Suppressor macrophage treated with lipopolysaccharide for 1 hour (primary cell): ENCODE results near the gene SGMS1.

ENCODE experiments used
- DNase-seq, 3 donors: peaks; one replicate each; pipeline ENCODE4 v3.0.0-alpha.2; 2020 to 2022

Gene SGMS1

DNA sequence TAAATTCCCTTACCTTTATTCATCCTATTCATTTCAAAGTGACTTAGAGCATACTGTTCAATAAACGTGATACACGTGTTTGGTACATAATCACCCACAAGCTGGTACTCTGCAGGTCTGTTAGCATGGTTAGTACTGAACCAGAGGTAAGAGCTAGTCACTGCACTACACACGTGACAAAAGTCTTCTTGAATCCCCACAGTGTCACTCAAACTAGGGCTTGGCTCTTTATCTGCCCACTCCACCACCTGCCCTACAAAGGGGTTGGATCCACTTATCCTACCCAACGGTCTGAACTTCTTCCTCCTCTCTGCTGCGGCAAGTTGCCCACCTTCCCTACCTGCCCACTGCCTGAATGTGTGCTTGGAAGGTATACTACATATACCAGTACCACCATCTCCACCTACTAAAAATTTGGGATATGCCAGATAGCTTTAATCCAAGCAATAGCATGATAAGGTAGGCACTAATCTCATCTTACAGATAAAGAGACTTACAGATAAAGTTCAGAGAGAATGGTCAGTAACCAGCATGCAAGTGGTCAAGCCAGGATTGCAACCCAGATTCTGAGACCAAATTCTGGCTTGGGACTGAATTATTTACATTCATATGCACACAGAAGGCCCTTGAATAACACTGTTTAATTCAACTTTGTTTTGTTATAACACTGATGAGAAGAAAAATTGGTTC lies 92.2 kb downstream of the SGMS1 start:
- no peak for DNase-seq

DNA sequence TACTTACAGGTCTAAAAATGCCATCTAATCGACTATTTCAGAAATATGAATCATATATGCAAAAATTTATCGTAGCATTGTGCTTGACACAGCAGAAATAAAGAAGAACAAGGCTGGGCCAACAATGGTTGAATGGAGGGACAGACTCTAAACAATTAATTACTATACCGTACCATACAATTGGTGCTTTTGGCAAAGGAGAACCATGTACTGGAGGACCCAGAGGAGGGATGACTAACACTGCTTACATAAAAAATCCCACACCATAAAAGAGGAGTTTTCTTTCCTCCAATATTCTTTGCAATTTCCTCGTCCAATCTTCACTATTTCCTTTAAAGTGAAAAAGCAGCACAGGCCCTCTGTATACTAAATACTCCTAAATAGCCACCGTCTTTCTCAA lies 94.1 kb downstream of the SGMS1 start:
- DNase-seq = peak in 2 of 3 donors; percentile 20 to 34

DNA sequence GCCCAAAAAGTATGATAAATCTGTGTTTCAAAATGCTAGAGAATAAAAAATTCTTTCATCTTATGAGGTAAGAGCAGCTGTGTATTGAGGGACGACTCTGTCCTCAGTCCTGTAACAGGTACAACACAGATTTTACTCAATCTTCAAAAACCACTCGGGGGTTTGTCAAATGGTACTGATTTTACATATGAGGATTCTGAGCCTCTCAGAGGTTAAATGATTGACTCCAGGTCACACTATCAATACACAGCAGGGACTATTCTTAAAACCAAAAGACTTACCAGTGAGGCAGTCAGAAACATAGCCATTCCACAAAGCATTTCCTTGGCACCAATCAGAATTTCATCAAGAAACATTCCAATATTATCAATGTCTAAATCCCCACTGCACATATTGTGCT lies 95.5 kb downstream of the SGMS1 start:
- no peak for DNase-seq

DNA sequence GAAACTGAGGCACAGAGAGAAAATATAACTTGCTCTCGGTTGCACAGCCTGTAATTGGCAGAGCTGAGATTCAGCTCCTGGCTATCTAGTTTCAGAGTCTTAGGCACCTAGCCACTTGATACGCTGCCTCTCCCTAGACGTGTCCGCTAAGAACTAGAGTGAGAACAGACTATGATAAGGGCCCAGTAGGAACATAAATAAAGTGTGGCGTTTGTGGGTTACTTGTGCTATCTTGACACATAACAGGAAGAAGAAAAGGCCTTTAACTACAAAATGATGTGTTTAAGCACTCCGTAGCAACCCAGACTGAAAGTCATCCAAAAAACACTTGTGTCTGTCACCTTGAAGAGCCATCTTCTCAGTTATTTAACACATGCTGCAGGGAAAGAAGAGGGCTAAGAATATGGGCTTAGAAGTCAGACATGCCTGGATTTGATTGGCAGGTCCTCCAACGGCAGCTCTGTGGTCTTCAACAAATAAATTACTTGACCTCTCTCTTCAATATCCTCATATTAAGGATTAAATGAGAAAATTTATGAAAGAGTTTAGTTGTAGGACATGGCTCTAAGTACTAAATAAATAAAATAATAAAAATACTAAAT lies 96.2 kb downstream of the SGMS1 start:
- DNase-seq = no peak

DNA sequence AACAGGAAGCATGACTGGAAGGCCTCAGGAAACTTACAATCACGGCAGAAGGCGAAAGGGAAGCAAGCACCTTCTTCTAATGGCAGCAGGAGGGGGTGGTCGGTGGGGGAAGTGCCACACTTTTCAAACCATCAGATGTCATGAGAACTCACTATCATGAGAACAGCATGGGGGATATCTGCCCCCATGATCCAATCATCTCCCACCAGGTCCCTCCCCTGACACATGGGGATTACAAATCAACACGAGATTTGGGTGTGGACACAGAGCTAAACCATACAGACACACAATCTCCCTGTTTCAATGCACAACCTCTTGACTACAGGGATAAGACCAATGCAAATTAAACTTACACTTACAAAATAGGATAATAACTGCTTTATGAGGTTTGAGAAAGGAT lies 97.6 kb downstream of the SGMS1 start:
- DNase-seq = no peak

DNA sequence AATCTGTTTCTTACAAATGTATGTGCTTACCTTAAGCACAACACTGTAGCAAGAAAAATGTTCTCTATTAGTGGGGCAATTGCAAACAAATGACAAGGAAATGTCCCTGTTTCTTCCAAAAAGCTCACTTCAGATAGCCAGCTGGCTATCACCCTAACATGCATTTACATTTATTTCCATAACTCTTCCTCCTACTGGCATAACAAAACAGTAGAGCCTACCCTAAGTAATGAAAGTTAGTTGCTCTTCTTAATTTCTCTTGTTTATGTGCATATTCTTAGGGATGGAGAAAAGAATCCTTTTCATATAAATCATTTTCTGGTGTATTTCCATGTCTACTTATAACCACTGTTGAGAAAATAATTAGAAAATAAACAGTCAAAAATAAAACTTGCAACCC lies 100.4 kb downstream of the SGMS1 start:
- no peak for DNase-seq

GRCh38 chr10:50522908-50523307 lies 100.8 kb downstream of the SGMS1 start:
- no peak for DNase-seq

DNA sequence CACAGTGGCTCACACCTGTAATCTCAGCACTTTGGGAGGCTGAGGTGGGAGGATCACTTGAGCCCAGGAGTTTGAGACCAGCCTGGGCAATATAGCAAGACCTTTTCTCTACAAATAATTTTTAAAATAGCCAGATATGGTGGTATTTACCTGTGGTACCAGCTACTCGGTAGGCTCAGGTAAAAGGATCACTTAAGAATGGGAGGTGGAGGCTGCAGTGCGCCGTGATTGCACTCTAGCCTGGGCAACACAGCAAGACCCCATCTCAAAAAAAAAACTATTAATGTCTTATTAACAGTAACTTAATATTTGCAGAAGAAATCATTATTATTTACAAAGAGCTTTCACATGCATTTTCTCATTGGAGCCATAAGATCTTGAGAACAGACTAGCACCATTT lies 103.6 kb downstream of the SGMS1 start:
- DNase-seq = no peak

- DNase-seq = no peak
Observed at GRCh38 chr10:50517626-50518025, 106.1 kb downstream of the SGMS1 start.

GRCh38 chr10:50516171-50516570 lies 107.6 kb downstream of the SGMS1 start:
- DNase-seq = no peak

DNA sequence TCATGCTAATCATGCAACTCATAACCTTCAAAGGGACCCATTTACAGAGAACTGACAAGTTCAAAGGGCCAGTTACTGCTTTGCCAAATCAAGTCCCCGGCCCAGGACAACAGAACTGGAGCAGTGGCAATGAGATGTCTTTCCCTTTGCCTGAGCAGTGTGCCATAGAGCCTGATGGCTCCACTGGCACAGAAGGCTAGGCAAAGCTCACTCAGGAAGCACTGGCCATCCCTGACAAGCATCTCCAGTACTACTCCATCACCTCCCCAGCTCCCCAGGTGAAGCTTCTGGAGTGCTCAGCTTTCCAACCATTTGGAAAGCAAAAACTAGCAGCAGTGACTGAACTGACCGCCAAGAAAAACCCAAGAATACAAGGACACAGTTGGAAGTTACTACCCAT lies 108.3 kb downstream of the SGMS1 start:
- no peak for DNase-seq

DNA sequence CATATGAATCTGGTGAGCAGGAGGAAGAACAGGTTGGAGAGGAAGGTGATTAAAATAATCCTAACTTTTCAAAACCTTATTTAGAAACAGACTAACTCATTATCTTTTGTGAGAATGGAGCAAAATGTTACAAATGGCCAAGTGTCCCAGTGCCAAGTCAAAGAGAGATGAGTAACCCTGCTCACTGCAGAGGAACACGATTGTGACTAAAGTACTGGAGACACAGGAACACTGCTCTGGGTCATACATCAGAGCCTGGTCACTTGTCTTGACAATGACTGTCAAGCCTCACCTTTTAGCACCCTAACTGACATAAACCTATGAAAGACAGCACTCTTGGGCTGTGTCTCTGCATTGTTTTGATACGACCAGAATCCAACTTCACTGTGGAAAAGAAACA lies 108.8 kb downstream of the SGMS1 start:
- DNase-seq = no peak

- DNase-seq = no peak
Observed at GRCh38 chr10:50513956-50514355, 109.8 kb downstream of the SGMS1 start.

DNA sequence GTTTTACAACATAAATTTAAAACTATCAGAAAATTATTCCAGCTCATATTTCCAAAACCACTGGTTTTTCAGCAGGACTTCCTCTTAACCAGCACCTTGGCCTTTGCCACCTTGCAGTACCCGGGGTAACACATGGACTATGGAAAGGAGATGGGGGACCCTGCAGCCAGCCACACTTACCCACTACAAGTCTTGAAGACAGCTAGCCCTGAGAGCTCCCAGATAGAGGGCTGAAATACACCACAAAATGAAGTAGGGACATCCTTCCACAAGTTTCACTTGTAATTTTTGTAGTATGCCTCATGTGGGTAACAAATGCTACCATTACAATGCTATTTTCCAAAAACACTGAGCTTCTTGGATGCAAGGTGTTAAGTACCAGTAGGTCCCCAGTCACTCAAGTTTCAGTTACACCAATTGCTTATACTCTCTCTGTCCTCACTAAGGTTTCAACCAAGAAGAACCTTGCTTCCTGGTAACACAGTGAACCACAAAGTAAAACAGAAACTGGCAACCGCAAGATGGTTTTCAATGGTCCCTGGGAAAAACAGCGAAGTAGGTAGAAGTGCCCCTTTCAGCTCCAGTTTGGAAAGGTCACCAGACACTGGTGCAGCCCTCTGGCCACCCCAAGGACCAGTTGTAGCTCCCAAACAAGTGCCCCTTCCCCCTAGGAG lies 110.9 kb downstream of the SGMS1 start:
- DNase-seq = no peak

DNA sequence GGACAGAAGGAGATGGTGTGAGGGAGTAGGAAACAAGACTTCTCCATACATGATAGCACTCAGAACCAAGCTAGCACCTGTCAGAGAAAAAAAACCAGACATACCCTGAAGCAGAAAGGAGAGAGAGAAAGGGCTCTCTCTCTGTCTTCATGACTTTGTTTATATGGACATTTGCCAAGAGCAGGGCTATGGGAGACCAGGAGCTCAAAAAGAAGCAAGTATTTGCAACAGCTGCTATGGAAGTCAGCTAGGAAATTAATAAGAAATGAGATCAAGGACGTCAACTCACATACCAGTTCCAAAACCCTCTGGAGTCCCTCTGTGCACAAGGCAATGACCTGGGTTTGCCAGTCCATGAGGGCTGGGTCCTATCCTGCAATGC lies 111.6 kb downstream of the SGMS1 start:
- no peak for DNase-seq

DNA sequence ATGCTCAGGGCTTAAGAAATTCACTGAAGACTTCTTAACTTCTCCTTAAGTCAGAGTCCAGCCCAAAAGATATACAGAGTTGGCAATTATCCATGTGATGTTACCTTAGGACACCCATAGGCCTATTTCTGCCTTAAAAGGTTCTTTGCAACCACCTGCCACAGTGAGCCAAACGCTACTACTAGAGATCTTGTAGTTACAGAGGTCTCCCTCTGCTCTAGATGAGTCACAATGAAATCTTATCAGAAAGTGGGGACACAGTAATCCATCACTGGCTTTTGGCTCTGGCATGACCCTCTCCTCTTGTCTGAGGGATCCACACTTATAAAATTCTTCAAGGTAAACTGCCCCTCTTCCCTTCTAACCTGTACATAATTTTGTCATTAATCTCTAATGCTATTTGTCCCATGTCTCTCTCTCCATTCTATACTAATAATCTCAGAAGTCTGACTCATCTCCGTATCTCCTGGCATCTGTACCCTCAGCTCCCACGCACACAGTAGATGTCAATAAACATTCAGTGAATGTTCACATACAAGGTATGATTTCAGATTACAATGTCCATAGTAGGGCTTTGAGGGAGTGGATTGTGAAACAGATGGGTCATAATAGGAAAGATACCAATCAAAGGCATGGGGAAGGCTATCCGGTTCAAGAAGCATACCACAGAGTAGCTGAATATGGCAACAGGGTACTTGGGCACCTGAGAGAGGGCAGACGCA lies 112.1 kb downstream of the SGMS1 start:
- DNase-seq = no peak

DNA sequence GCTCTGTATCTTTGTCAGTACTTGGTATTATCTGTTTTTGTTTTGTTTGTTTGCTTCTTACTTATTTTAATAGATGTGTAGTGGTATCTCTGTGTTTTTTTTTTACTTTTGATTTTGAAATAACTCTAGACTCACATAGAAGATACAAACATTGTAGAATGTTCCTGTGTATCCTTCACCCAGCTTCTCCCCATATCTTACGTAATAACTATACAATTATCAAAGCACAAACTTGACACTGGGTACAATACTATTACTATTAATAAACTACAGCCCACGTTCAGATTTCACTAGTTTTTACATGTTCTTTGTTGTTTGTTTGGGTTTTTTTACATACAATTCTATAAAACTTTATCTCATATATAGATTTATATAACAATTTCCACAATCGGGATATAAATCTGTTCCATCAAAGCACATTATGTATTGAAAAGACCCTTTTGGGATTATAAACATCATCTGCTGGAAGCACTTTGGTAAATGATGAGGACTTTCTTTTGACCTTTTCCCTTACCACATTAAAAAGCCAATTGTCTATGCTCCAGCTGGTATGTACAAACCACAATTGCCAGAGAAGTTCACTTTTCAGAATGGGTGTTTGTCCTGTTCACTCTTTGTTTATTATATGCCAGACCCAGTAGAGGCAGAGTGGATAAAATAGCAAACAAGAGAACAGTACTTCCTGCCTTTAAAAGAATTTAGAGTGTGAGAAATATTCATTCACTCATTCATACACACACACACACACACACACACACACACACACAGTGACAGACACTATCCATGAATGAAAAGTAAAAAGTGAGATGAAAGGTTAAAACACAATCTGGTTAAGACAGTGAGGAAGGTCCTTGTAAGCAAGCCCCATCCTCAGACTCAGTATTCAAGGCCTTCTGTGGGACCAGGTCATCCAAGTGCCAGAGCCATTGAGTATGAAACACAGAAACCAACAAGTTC lies 113.0 kb downstream of the SGMS1 start:
- no peak for DNase-seq

DNA sequence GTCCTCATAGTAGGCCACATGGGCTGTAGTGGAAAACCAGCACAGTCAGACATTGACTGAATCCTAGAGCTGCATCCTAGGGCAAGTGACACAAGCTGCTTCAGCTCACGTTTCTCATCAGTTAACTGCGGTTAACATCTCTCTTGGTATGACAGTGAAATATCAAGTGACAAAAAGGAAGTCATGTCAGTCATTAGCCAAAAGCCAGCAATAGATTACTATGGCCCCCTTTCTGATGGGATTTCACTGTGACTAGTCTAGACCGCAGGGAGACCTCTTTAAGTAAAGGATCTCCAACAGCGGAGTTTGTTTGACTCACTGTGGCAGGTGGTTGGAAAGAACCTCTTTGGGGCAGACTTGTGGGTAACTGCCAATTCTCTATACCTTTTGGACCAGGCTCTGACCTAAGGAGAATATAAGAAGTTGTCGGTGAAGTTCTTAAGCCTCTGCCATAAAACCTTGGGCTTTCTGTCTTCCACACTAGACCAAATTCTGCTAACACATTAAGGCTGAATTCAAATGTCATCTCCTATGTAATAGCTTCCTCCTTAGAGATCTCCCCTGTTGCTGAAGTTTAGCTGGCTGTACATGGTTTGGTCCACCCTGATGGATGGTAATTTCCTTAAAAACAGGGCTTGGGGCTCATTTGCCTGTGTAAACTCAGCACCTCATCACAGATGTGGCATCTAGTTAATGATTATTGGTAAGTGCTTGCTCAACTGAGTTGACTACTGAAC lies 115.3 kb downstream of the SGMS1 start:
- DNase-seq = no peak

GRCh38 chr10:50506861-50507573 lies 116.7 kb downstream of the SGMS1 start:
- no peak for DNase-seq

GRCh38 chr10:50504389-50504788 lies 119.4 kb downstream of the SGMS1 start:
- no peak for DNase-seq

GRCh38 chr10:50503661-50504320 lies 120.0 kb downstream of the SGMS1 start:
- no peak for DNase-seq
